Measurements from ENCODE around the gene NDUFS1.
"Not testable (repeated sequence)": the region's sequence is repeated elsewhere in the genome, so short reads cannot be mapped to it uniquely, and the experiment has no call there.

The NDUFS1 gene

GRCh38 chr2:206092297-206092696 lies 66.9 kb downstream of the NDUFS1 start:
- no peak overlapping the region for H3K4me3 Mint-ChIP-seq
- H3K36me3 Mint-ChIP-seq, result no peaks in the 10 kb centered on the region
- no peaks in the 10 kb centered on the region for H3K9me3 Mint-ChIP-seq
- H3K4me1 Mint-ChIP-seq, result peaks cover 14% of the 10 kb centered on the region
- no peak overlapping the region for H3K27ac Mint-ChIP-seq
- H3K27me3 Mint-ChIP-seq, result no peaks in the 10 kb centered on the region

GRCh38 chr2:206088248-206088647 lies 71.0 kb downstream of the NDUFS1 start:
- H3K27ac Mint-ChIP-seq, result no peak overlapping the region
- H3K9me3 Mint-ChIP-seq, result no peaks in the 10 kb centered on the region
- H3K27me3 Mint-ChIP-seq, result no peaks in the 10 kb centered on the region
- H3K36me3 Mint-ChIP-seq, result no peaks in the 10 kb centered on the region
- peak overlapping the region; percentile 23 for H3K4me3 Mint-ChIP-seq
- H3K4me1 Mint-ChIP-seq, result peaks cover 35% of the 10 kb centered on the region

GRCh38 chr2:206086716-206087350 lies 72.4 kb downstream of the NDUFS1 start:
- Mint-ChIP-seq H3K27me3 (no peaks in the 10 kb centered on the region), H3K9me3 (no peaks in the 10 kb centered on the region), H3K4me1 (peaks cover 36% of the 10 kb centered on the region), H3K36me3 (no peaks in the 10 kb centered on the region), H3K27ac (peak overlapping the region; percentile 96), H3K4me3 (peak overlapping the region; percentile 100)

GRCh38 chr2:206085742-206086445 lies 73.3 kb downstream of the NDUFS1 start, which contains the start of gene INO80D:
TSS of gene INO80D (minus strand) at chr2:206086174. CDS start at chr2:206063016, 23,158 bp downstream.
- no peaks in the 10 kb centered on the region for H3K27me3 Mint-ChIP-seq
- peak within 1 kb of the TSS; percentile 100 for H3K4me3 Mint-ChIP-seq
- peak within 1 kb of the TSS; percentile 100 for H3K27ac Mint-ChIP-seq
- H3K9me3 Mint-ChIP-seq, result no peaks in the 10 kb centered on the region
- H3K36me3 Mint-ChIP-seq, result no peaks in the 10 kb centered on the region
- H3K4me1 Mint-ChIP-seq, result peaks cover 45% of the 10 kb centered on the region

- peak overlapping the region; percentile 100 for H3K4me3 Mint-ChIP-seq
- H3K27me3 Mint-ChIP-seq, result no peaks in the 10 kb centered on the region
- peaks cover 48% of the 10 kb centered on the region for H3K4me1 Mint-ChIP-seq
- peak overlapping the region; percentile 97 for H3K27ac Mint-ChIP-seq
- H3K36me3 Mint-ChIP-seq, result peaks cover under 1% of the 10 kb centered on the region
- no peaks in the 10 kb centered on the region for H3K9me3 Mint-ChIP-seq
Observed at GRCh38 chr2:206084870-206085741, 74.1 kb downstream of the NDUFS1 start.

- H3K36me3 Mint-ChIP-seq, result peaks cover 1% of the 10 kb centered on the region
- H3K27me3 Mint-ChIP-seq, result no peaks in the 10 kb centered on the region
- peak overlapping the region; percentile 97 for H3K27ac Mint-ChIP-seq
- peak overlapping the region; percentile 99 for H3K4me3 Mint-ChIP-seq
- H3K9me3 Mint-ChIP-seq, result no peaks in the 10 kb centered on the region
- peaks cover 52% of the 10 kb centered on the region for H3K4me1 Mint-ChIP-seq
Observed at GRCh38 chr2:206084439-206084869, 74.8 kb downstream of the NDUFS1 start.

- no peaks in the 10 kb centered on the region for H3K27me3 Mint-ChIP-seq
- H3K4me3 Mint-ChIP-seq, result peak overlapping the region; percentile 99
- peaks cover 1% of the 10 kb centered on the region for H3K36me3 Mint-ChIP-seq
- H3K4me1 Mint-ChIP-seq, result peaks cover 52% of the 10 kb centered on the region
- peak overlapping the region; percentile 97 for H3K27ac Mint-ChIP-seq
- H3K9me3 Mint-ChIP-seq, result no peaks in the 10 kb centered on the region
Observed at GRCh38 chr2:206083602-206084438, 75.4 kb downstream of the NDUFS1 start.

GRCh38 chr2:206082298-206082843 lies 76.9 kb downstream of the NDUFS1 start:
- H3K4me3 Mint-ChIP-seq, result no peak overlapping the region
- H3K4me1 Mint-ChIP-seq, result peaks cover 56% of the 10 kb centered on the region
- H3K36me3 Mint-ChIP-seq, result peaks cover 1% of the 10 kb centered on the region

GRCh38 chr2:206080927-206081326 lies 78.3 kb downstream of the NDUFS1 start:
- Mint-ChIP-seq H3K36me3 (peaks cover 1% of the 10 kb centered on the region), H3K9me3 (no peaks in the 10 kb centered on the region), H3K27me3 (no peaks in the 10 kb centered on the region), H3K4me3 (no peak overlapping the region), H3K4me1 (peaks cover 57% of the 10 kb centered on the region), H3K27ac (no peak overlapping the region)

More at GRCh38 chr2:206082298-206082843, 76.9 kb downstream of the NDUFS1 start:
- no peaks in the 10 kb centered on the region for H3K9me3 Mint-ChIP-seq
- no peak overlapping the region for H3K27ac Mint-ChIP-seq
- H3K27me3 Mint-ChIP-seq, result no peaks in the 10 kb centered on the region

- H3K4me3 Mint-ChIP-seq, result no peak overlapping the region
- peaks cover 2% of the 10 kb centered on the region for H3K36me3 Mint-ChIP-seq
- peaks cover 62% of the 10 kb centered on the region for H3K4me1 Mint-ChIP-seq
- no peaks in the 10 kb centered on the region for H3K9me3 Mint-ChIP-seq
- H3K27me3 Mint-ChIP-seq, result no peaks in the 10 kb centered on the region
- peak overlapping the region; percentile 64 for H3K27ac Mint-ChIP-seq
Observed at GRCh38 chr2:206079699-206080465, 79.4 kb downstream of the NDUFS1 start.

- H3K36me3 Mint-ChIP-seq, H3K9me3 Mint-ChIP-seq, H3K27me3 Mint-ChIP-seq, H3K27ac Mint-ChIP-seq, H3K4me3 Mint-ChIP-seq: not testable (repeated sequence)
- peaks cover 60% of the 10 kb centered on the region for H3K4me1 Mint-ChIP-seq
Observed at GRCh38 chr2:206077879-206078278, 81.4 kb downstream of the NDUFS1 start.

GRCh38 chr2:206075113-206075512 lies 84.1 kb downstream of the NDUFS1 start:
- Mint-ChIP-seq H3K4me1 (peaks cover 60% of the 10 kb centered on the region), H3K36me3 (peaks cover 9% of the 10 kb centered on the region), H3K9me3 (no peaks in the 10 kb centered on the region), H3K27me3 (no peaks in the 10 kb centered on the region), H3K4me3 (no peak overlapping the region), H3K27ac (no peak overlapping the region)

GRCh38 chr2:206071807-206072206 lies 87.4 kb downstream of the NDUFS1 start:
- Mint-ChIP-seq H3K36me3 (peaks cover 12% of the 10 kb centered on the region), H3K4me1 (peaks cover 57% of the 10 kb centered on the region), H3K4me3 (no peak overlapping the region), H3K9me3 (no peaks in the 10 kb centered on the region), H3K27ac (no peak overlapping the region), H3K27me3 (no peaks in the 10 kb centered on the region)

GRCh38 chr2:206069417-206069816 lies 89.8 kb downstream of the NDUFS1 start:
- no peak overlapping the region for H3K27ac Mint-ChIP-seq
- H3K4me1 Mint-ChIP-seq, result peaks cover 62% of the 10 kb centered on the region
- H3K4me3 Mint-ChIP-seq, result no peak overlapping the region
- H3K27me3 Mint-ChIP-seq, result no peaks in the 10 kb centered on the region
- H3K36me3 Mint-ChIP-seq, result peaks cover 11% of the 10 kb centered on the region
- no peaks in the 10 kb centered on the region for H3K9me3 Mint-ChIP-seq
